SK-N-SH treated with all-trans-retinoic acid at 6 μM for 48 hours (cell line): ENCODE measurements around the gene TUFT1.

Experiments used
- ATAC-seq: fragments of 200-7000 bp; cut with Tn5 transposase; 3 replicates; pipeline ENCODE4 v1.9.1; 2020; ENCODE audit warnings: mild to moderate bottlenecking, moderate library complexity
- ARNTL ChIP-seq: fragments of 450-650 bp; formaldehyde crosslinking; IDR thresholded peaks from 2 replicates; pipeline ENCODE4 v1.5.0; 2020; ENCODE audit warnings: low read depth, mild to moderate bottlenecking, moderate library complexity, borderline replicate concordance
- BACH2 ChIP-seq: fragments of 250-450 bp; sonication (Bioruptor Pico); IDR thresholded peaks from 2 replicates; pipeline ENCODE4 v1.9.0; 2021; ENCODE audit warnings: mild to moderate bottlenecking, borderline replicate concordance
- CSDC2 ChIP-seq: fragments of 250-450 bp; sonication (Bioruptor Pico); IDR thresholded peaks from 2 replicates; pipeline ENCODE4 v1.5.0; 2020; ENCODE audit warnings: mild to moderate bottlenecking, moderate library complexity
- CSRNP3 ChIP-seq: fragments of 250-450 bp; sonication (Bioruptor Pico); IDR thresholded peaks from 2 replicates; pipeline ENCODE4 v1.5.1; 2021; ENCODE audit warnings: mild to moderate bottlenecking, moderate library complexity
- ESRRG ChIP-seq: fragments of 250-450 bp; sonication (Bioruptor Pico); IDR thresholded peaks from 2 replicates; pipeline ENCODE4 v1.6.1; 2021; ENCODE audit warnings: mild to moderate bottlenecking
- GLIS3 ChIP-seq: fragments of 250-450 bp; sonication (Bioruptor Pico); IDR thresholded peaks from 2 replicates; pipeline ENCODE4 v1.5.0; 2020; ENCODE audit warnings: mild to moderate bottlenecking, moderate library complexity
- ISL1 ChIP-seq: fragments of 250-450 bp; sonication (Bioruptor Pico); IDR thresholded peaks from 2 replicates; pipeline ENCODE4 v2.1.2; 2022; ENCODE audit warnings: mild to moderate bottlenecking, moderate library complexity
- OSR1 ChIP-seq: fragments of 250-450 bp; sonication (Bioruptor Pico); IDR thresholded peaks from 2 replicates; pipeline ENCODE4 v1.8.0; 2022; ENCODE audit warnings: moderate library complexity, mild to moderate bottlenecking, inconsistent platforms
- SNAI2 ChIP-seq: fragments of 250-450 bp; sonication (Bioruptor Pico); IDR thresholded peaks from 2 replicates; pipeline ENCODE4 v1.5.0; 2020; ENCODE audit warnings: mild to moderate bottlenecking, moderate library complexity
- TCF4 ChIP-seq: fragments of 250-450 bp; sonication (Bioruptor Pico); IDR thresholded peaks from 2 replicates; pipeline ENCODE4 v1.8.0; 2021; ENCODE audit warnings: mild to moderate bottlenecking, moderate library complexity, borderline replicate concordance
- TOX ChIP-seq: fragments of 250-450 bp; sonication (Bioruptor Pico); IDR thresholded peaks from 2 replicates; pipeline ENCODE4 v1.8.0; 2021; ENCODE audit warnings: mild to moderate bottlenecking, moderate library complexity, borderline replicate concordance
- ZC3H10 ChIP-seq: fragments of 250-450 bp; sonication (Bioruptor Pico); IDR thresholded peaks from 2 replicates; pipeline ENCODE4 v1.5.1; 2021; ENCODE audit warnings: mild to moderate bottlenecking, moderate library complexity
- ZFP3 ChIP-seq: fragments of 250-450 bp; sonication (Bioruptor Pico); IDR thresholded peaks from 2 replicates; pipeline ENCODE4 v1.5.0; 2020; ENCODE audit warnings: mild to moderate bottlenecking, moderate library complexity
- ZFP30 ChIP-seq: fragments of 450-650 bp; formaldehyde crosslinking; IDR thresholded peaks from 2 replicates; pipeline ENCODE4 v1.5.0; 2022; ENCODE audit warnings: mild to moderate bottlenecking, moderate library complexity
- ZNF565 ChIP-seq: fragments of 450-650 bp; formaldehyde crosslinking; conservative IDR thresholded peaks from 2 replicates; pipeline ENCODE4 v1.5.0; 2020; ENCODE audit warnings: low read depth, mild to moderate bottlenecking, moderate library complexity
- ZNF70 ChIP-seq: fragments of 450-650 bp; formaldehyde crosslinking; IDR thresholded peaks from 2 replicates; pipeline ENCODE4 v1.5.0; 2020; ENCODE audit warnings: mild to moderate bottlenecking, moderate library complexity
- ZNF8 ChIP-seq: fragments of 450-650 bp; formaldehyde crosslinking; IDR thresholded peaks from 2 replicates; pipeline ENCODE4 v1.5.0; 2020; ENCODE audit warnings: mild to moderate bottlenecking, moderate library complexity
- TF ChIP-seq, protein P1 (sequence below): fragments of 250-450 bp; sonication (Bioruptor Pico); IDR thresholded peaks from 2 replicates; pipeline ENCODE4 v1.5.0; 2020; ENCODE audit warnings: mild to moderate bottlenecking, moderate library complexity
- TF ChIP-seq, protein P2 (sequence below): fragments of 250-450 bp; sonication (Bioruptor Pico); IDR thresholded peaks from 2 replicates; pipeline ENCODE4 v1.8.0; 2021; ENCODE audit warnings: low read depth, mild to moderate bottlenecking, moderate library complexity, borderline replicate concordance
- TF ChIP-seq, protein P3 (sequence below): fragments of 250-450 bp; sonication (Bioruptor Pico); IDR thresholded peaks from 2 replicates; pipeline ENCODE4 v1.8.0; 2020; ENCODE audit warnings: mild to moderate bottlenecking, moderate library complexity, borderline replicate concordance

The TUFT1 gene

GRCh38 chr1:151549199-151549598 lies 9.1 kb downstream of the TUFT1 start:
- TF ChIP-seq TOX (CRISPR knock-in tag) (no peak), GLIS3 (CRISPR knock-in tag) (no peak), SNAI2 (no peak), ZNF8 (no peak), ISL1 (CRISPR knock-in tag) (no peak), TCF4 (CRISPR knock-in tag) (no peak), ARNTL (CRISPR knock-in tag) (no peak), ZNF565 (CRISPR knock-in tag) (no peak), OSR1 (CRISPR knock-in tag) (no peak), CSRNP3 (CRISPR knock-in tag) (no peak), ZNF70 (CRISPR knock-in tag) (no peak), ZFP3 (CRISPR knock-in tag) (no peak), CSDC2 (CRISPR knock-in tag) (no peak), BACH2 (CRISPR knock-in tag) (no peak), ZFP30 (CRISPR knock-in tag) (no peak), ZC3H10 (CRISPR knock-in tag) (no peak), ESRRG (CRISPR knock-in tag) (no peak)
- TF ChIP-seq, protein P1, sequence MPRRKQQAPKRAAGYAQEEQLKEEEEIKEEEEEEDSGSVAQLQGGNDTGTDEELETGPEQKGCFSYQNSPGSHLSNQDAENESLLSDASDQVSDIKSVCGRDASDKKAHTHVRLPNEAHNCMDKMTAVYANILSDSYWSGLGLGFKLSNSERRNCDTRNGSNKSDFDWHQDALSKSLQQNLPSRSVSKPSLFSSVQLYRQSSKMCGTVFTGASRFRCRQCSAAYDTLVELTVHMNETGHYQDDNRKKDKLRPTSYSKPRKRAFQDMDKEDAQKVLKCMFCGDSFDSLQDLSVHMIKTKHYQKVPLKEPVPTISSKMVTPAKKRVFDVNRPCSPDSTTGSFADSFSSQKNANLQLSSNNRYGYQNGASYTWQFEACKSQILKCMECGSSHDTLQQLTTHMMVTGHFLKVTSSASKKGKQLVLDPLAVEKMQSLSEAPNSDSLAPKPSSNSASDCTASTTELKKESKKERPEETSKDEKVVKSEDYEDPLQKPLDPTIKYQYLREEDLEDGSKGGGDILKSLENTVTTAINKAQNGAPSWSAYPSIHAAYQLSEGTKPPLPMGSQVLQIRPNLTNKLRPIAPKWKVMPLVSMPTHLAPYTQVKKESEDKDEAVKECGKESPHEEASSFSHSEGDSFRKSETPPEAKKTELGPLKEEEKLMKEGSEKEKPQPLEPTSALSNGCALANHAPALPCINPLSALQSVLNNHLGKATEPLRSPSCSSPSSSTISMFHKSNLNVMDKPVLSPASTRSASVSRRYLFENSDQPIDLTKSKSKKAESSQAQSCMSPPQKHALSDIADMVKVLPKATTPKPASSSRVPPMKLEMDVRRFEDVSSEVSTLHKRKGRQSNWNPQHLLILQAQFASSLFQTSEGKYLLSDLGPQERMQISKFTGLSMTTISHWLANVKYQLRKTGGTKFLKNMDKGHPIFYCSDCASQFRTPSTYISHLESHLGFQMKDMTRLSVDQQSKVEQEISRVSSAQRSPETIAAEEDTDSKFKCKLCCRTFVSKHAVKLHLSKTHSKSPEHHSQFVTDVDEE (CRISPR knock-in tag) = no peak
- TF ChIP-seq, protein P2, sequence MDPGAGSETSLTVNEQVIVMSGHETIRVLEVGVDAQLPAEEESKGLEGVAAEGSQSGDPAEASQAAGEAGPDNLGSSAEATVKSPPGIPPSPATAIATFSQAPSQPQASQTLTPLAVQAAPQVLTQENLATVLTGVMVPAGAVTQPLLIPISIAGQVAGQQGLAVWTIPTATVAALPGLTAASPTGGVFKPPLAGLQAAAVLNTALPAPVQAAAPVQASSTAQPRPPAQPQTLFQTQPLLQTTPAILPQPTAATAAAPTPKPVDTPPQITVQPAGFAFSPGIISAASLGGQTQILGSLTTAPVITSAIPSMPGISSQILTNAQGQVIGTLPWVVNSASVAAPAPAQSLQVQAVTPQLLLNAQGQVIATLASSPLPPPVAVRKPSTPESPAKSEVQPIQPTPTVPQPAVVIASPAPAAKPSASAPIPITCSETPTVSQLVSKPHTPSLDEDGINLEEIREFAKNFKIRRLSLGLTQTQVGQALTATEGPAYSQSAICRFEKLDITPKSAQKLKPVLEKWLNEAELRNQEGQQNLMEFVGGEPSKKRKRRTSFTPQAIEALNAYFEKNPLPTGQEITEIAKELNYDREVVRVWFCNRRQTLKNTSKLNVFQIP = no peak
- TF ChIP-seq, protein P3, sequence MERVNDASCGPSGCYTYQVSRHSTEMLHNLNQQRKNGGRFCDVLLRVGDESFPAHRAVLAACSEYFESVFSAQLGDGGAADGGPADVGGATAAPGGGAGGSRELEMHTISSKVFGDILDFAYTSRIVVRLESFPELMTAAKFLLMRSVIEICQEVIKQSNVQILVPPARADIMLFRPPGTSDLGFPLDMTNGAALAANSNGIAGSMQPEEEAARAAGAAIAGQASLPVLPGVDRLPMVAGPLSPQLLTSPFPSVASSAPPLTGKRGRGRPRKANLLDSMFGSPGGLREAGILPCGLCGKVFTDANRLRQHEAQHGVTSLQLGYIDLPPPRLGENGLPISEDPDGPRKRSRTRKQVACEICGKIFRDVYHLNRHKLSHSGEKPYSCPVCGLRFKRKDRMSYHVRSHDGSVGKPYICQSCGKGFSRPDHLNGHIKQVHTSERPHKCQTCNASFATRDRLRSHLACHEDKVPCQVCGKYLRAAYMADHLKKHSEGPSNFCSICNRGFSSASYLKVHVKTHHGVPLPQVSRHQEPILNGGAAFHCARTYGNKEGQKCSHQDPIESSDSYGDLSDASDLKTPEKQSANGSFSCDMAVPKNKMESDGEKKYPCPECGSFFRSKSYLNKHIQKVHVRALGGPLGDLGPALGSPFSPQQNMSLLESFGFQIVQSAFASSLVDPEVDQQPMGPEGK (CRISPR knock-in tag) = no peak
- TF ChIP-seq, all 23 proteins: peak for 0
- ATAC-seq = peak; percentile 1; the same call in 2 of the 3 replicates

GRCh38 chr1:151553659-151554058 lies 13.6 kb downstream of the TUFT1 start:
- TF ChIP-seq ARNTL (CRISPR knock-in tag) (no peak), ISL1 (CRISPR knock-in tag) (no peak)
- ATAC-seq = peak; percentile 8; the same call in 1 of the 3 replicates

DNA sequence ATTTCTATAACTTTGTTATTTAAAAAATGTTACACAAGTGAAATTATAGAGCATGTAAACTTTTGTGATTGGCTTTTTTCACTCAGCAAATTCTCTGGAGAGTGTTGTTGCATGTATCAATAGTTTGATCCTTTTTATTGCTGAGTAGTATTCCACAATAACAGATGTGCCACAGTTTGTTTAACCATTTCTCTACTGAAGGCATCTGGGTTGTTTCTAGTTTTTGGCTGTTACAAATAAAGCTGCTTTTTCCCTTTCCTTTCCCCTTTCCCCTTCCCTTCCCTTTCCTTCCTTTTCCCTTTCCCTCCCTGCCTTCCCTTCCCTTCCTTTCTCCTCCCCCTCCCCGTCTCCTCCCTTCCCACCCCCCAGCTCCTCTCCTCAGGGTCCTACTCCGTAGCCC lies 15.9 kb downstream of the TUFT1 start:
- TF ChIP-seq, protein P1 (CRISPR knock-in tag) = no peak
- TF ChIP-seq, protein P2 = no peak
- TF ChIP-seq BACH2 (CRISPR knock-in tag) = no peak
- peak; percentile 69 for TF ChIP-seq ZNF8
- no peak for ATAC-seq
